Left lobe of liver (tissue), 2 donors: ENCODE results near the gene SLC25A41. TPM values are rescaled to one million over a fixed set of nuclear protein-coding genes. Genes with fewer than 3 reads are reported as not detected.
"Not testable (repeated sequence)": the region's sequence is repeated elsewhere in the genome, so short reads cannot be mapped to it uniquely, and the experiment has no call there.

Experiments used
- ATAC-seq: fragments of 200-7000 bp; cut with Tn5 transposase; one replicate; pipeline ENCODE4 v1.9.1; 2020; ENCODE audit warnings: mild to moderate bottlenecking, moderate library complexity
- DNase-seq: peaks from one replicate; pipeline ENCODE4 v3.0.0-alpha.2; 2020; ENCODE audit warnings: low spot score
- total RNA-seq: library from RNA; stranded (reverse); gene quantifications from one replicate; pipeline ENCODE4 v1.2.1, GENCODE V29; 2021
- donor health status: DM: no; HTN: no; CAD: no; lungs with moderate emphysema.
- donor health status: DM: no; HTN: yes; CAD: no.

Gene SLC25A41
- total RNA-seq, 1 donor from 2014 or later, result 0.18 TPM

DNA sequence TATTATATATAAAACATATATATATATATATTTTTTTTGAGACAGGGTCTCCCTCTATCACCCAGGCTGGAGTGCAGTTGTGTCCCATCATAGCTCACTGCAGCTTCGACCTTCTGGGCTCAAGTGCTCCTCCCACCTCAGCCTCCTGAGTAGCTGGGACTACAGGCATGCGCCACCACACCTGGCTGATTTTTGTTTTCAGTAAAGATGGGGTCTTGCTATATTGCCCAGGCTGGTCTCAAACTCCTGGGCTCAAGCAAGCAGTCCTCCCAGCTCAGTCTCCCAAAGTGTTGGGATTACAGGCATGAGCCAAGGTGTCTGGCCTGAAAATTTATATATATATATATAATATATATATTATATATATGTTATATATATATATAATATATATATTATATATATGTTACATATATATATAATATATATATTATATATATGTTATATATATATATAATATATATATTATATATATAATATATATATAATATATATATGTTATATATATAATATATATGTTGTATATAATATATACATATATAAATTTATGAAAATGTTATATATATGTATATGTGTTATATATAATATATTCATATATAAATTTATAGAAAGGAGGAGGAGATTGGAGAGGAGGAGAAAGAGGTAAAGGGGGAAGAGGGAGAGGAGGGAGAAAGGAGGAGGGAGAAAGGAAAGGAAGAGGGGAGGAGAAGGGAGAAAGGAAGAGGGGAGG, 4.7 kb downstream of the SLC25A41 start:
- not testable (repeated sequence) for ATAC-seq

DNA sequence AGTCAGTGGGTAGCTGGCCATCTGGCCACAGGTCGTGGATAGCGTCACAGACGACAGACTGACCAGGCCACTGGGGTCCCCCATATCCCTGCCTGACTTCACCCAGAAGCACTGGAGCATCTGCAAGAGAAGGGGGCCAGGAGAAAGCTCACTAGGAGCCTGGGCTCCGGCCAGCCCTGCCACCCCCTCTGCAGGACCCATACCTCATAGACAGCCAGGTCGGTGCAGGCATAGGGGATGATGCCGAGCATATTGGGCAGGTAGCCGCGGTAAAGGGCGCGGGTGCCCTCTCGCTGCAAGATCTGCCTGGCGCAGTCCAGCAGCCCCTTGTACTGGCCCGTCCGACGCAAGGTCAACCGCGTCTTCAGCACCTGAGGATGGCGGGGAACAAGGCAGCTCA, 6.4 kb downstream of the SLC25A41 start:
- ATAC-seq, result no peak
- DNase-seq, result no peak

More for the DNA sequence above, 4.7 kb downstream of the SLC25A41 start:
- DNase-seq, result not testable (repeated sequence)

- ATAC-seq (no peak), DNase-seq (peak; percentile 49)
These were observed 7.6 kb downstream of the SLC25A41 start for GRCh38 chr19:6425732-6426620.

- peak; percentile 87 for ATAC-seq
- DNase-seq, result peak; percentile 100
These were observed 8.4 kb downstream of the SLC25A41 start for GRCh38 chr19:6424939-6425731.

DNA sequence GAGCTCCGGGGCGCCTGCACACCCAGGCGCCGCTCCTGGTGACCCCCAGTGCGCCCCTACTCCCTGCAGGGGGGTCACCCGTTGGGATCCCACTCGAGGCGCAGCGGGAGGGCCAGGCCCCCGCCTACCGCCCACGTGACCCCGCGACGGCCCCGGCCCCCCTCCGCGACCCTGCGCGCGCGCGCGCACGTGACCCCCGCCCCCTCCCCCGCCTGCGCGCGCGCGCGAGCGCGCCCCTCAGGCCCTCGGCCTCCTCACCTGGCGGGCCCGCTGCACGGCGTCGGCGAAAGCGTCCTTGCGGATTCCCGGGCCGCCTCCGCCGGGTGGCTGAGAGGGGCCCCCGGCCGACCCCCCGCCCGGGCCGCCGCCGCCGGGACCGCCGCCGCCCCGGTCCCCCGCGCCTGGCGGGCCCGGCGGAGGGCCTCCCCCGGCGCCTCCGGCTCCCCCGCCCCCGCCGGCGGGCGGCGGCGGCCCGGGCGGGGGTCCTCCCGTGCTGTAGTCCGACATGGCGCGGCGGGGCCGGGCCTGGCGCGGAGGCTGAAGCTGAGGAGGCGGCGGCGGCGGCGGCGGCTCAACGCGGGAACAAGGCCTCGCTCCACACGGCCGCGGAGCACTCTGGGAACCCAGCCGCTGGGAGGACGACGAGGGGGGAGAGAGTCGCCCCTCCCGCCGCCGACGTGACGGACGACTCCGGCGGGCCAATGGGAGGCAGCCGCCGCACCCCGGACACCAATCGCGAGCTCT, 9.2 kb downstream of the SLC25A41 start, which contains the start of gene KHSRP:
Gene KHSRP, minus strand, starts transcription at position 617 of the 744 bp plus-strand sequence. Its CDS starts 110 bp downstream, at position 507.
- DNase-seq (peak; percentile 50), ATAC-seq (no peak)

- DNase-seq (peak; percentile 52), ATAC-seq (no peak)
These were observed 9.9 kb downstream of the SLC25A41 start for GRCh38 chr19:6423499-6424194.

GRCh38 chr19:6421075-6422014, 12.2 kb downstream of the SLC25A41 start:
- ATAC-seq (no peak), DNase-seq (no peak)

- ATAC-seq (no peak), DNase-seq (no peak)
These were observed 15.0 kb downstream of the SLC25A41 start for GRCh38 chr19:6418562-6418932.

DNA sequence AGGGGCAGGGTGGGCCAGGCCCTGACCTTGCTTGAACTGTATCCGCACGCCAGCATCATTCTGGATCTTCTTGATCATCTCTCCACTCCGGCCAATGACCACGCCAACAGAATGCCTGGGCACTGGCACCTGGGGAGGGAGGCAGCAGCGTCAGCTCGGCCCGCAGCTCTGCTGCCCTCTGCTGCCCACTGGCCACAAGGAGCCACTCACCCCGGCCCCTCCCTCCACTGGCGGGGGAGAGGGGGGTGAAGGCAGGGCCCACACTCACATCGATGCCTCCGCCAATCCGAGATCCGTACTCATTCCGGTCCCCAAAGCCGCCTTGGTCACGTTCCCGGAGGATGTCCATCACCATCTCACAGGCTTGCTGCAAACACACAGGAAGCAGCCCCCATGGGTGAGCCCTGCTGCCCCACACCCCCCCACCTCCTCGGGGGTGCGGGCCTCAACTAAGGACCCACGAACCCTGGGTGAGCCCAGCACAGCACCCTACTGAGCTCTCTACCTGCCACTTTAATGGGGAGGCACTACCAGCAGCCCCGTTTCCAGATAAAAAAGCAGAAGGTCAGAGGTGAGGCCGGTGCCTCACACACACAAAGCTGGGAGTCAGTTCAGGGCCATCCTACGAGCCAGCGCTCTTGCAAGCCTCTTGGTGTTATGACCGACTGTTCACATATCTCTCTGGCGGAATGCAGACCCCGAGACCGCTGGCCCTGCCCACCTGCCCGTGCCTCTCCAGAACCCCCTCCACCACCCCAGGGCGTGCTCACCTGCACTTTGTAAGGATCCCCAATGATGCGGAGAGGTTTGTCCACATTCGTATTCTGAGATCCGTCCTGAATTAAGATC, 15.6 kb downstream of the SLC25A41 start:
- DNase-seq (no peak), ATAC-seq (peak; percentile 72)

GRCh38 chr19:6416658-6417405, 16.7 kb downstream of the SLC25A41 start:
- no peak for ATAC-seq
- no peak for DNase-seq

DNA sequence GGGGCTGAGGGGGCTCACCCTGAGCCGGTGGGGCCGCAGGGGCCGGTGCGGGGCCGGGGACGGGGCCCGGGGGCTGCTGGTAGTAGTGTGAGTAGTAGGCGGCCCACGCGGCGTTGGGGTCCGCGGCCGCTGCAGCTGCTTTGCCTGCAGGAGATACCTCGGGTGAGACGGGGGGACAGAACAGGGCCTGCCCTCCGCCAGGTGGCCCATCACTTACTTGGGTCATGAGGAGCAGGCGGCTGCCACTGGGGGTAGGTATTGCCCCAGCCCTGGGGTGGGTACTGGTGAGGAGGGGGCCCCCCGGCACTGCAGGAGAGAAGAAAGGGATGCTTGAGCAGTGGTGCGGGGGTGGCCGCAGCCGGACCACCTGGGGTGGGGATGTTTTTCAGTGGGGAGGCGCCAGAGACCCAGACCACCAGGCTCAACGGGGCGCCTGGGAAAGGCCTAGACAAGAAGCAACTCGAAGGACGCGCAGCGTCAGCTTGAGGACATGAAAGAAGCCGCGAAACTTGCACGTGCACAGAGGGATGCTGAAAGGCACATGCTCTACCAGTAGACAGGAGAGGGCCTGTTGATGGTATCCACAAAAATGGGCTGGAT, 17.9 kb downstream of the SLC25A41 start:
- no peak for ATAC-seq
- DNase-seq, result no peak

- DNase-seq (no peak), ATAC-seq (no peak)
These were observed 18.6 kb downstream of the SLC25A41 start for GRCh38 chr19:6414793-6415590.

GRCh38 chr19:6413721-6414643, 19.6 kb downstream of the SLC25A41 start:
- DNase-seq, result no peak
- ATAC-seq, result no peak

GRCh38 chr19:6413291-6413690, 20.3 kb downstream of the SLC25A41 start:
- DNase-seq, result no peak
- no peak for ATAC-seq
